Measurements from ENCODE around the gene SNAP47. TPM values are rescaled to one million over a fixed set of nuclear protein-coding genes. Genes with fewer than 3 reads are reported as not detected.

Gene SNAP47
- total and polyA plus RNA-seq, 2 of the 4 experiments (the other 2 are of a cell fraction): 39.4 to 72.9 TPM

- POLR2A ChIA-PET (ENCODE audit: unreplicated experiment): no interaction called here
- intact Hi-C loops (cut with micrococcal nuclease) (no loop called here), dilution Hi-C loops (cut with HindIII; ENCODE audit: low sequenced_read_pairs, unreplicated experiment) (no loop called here), in situ Hi-C loops (cut with MboI; ENCODE audit: low sequenced_read_pairs) (no loop called here)
- ATAC-seq (ENCODE audit: low read depth) (no peak), DNase-seq (no peak)
- no peak overlapping the region for H3K4me2 ChIP-seq (ENCODE audit: low read depth, low read length)
- H3K4me3 ChIP-seq (ENCODE audit: insufficient read depth, low read depth, low read length): no peak overlapping the region
- no peak overlapping the region for H4K8ac ChIP-seq (ENCODE audit: low read depth in 2 of 2, low read length in 2 of 2)
- CTCF ChIA-PET: no interaction called here
- peaks cover 8% of the 10 kb centered on the region; the same call in 1 of the 2 replicates for H3K9me3 ChIP-seq (ENCODE audit: control insufficient read depth, insufficient read depth, low read length)
- no peak overlapping the region for H3K23ac ChIP-seq (ENCODE audit: low read depth, low read length)
- H3K14ac ChIP-seq (replicated peaks; ENCODE audit: low read depth, low read length): no peak overlapping the region
- H3K79me1 ChIP-seq (ENCODE audit: low read depth in 1 of 2, low read length in 2 of 2): no peaks in the 10 kb centered on the region
- no peaks in the 10 kb centered on the region; the same call in 1 of the 2 replicates for H3K27me3 ChIP-seq (ENCODE audit: control insufficient read depth, insufficient read depth, low read length)
- H2BK5ac ChIP-seq (ENCODE audit: low read depth, low read length, poor library complexity, severe bottlenecking): no peak overlapping the region
- no peak overlapping the region for H4K91ac ChIP-seq (ENCODE audit: insufficient read depth, low read depth, low read length)
- H4K5ac ChIP-seq (ENCODE audit: low read depth, low read length): no peak overlapping the region
- H2BK15ac ChIP-seq (ENCODE audit: low read depth, low read length): no peak overlapping the region
- no peak overlapping the region for H3K27ac ChIP-seq (ENCODE audit: insufficient read depth, low read length)
- TF ChIP-seq CEBPB (IDR thresholded peaks at IDR 0.05; ENCODE audit: low read depth, low read length) (no peak), MXI1 (IDR thresholded peaks at IDR 0.05; ENCODE audit: borderline replicate concordance, low read depth, low read length) (no peak), SMC3 (IDR thresholded peaks at IDR 0.05; ENCODE audit: low read depth, low read length) (no peak), MAFK (IDR thresholded peaks at IDR 0.05; ENCODE audit: low read depth, low read length) (no peak), POLR2A (IDR thresholded peaks at IDR 0.05; ENCODE audit: low read depth, low read length) (no peak), RFX5 (IDR thresholded peaks at IDR 0.05; ENCODE audit: low read depth, low read length) (no peak), RCOR1 (IDR thresholded peaks at IDR 0.05; ENCODE audit: insufficient replicate concordance, low read length) (no peak), RAD21 (IDR thresholded peaks at IDR 0.05; ENCODE audit: low read length) (no peak), MAZ (IDR thresholded peaks at IDR 0.05; ENCODE audit: borderline replicate concordance, low read depth, low read length) (no peak), NFE2L2 (IDR thresholded peaks at IDR 0.05; ENCODE audit: low read depth, low read length) (no peak), BHLHE40 (IDR thresholded peaks at IDR 0.05; ENCODE audit: low read depth, low read length) (no peak), FOS (IDR thresholded peaks at IDR 0.05; ENCODE audit: low read depth, low read length) (no peak)
- H3K9ac ChIP-seq (ENCODE audit: low read depth, low read length): no peak overlapping the region
- H2AK9ac ChIP-seq (replicated peaks; ENCODE audit: low read depth, low read length, poor library complexity): no peak overlapping the region
- H3K56ac ChIP-seq (ENCODE audit: extremely low read depth, insufficient read depth, low read length): no peak overlapping the region
- no peak overlapping the region for H2BK20ac ChIP-seq (ENCODE audit: low read depth, low read length)
- 100% methylated on average over 1 of the region's 2 CpGs; no CpG with 5 or more reads in 1 of the 2 experiments for WGBS, 2 experiments (ENCODE audit: extremely low coverage in 2 of 2, insufficient read length in 1 of 2)
- no TSS peak for BruUV-seq (replicated peaks)
- H3K36me3 ChIP-seq (ENCODE audit: control insufficient read depth, insufficient read depth, low read length): no peaks in the 10 kb centered on the region
- no peak overlapping the region for H2BK120ac ChIP-seq (ENCODE audit: low read depth, low read length)
- no peaks in the 10 kb centered on the region for H3K9me1 ChIP-seq (ENCODE audit: insufficient read depth, low read length)
- H3K18ac ChIP-seq (ENCODE audit: low read depth, low read length): no peak overlapping the region
- H3K4ac ChIP-seq (ENCODE audit: low read depth, low read length): no peak overlapping the region
- no peaks in the 10 kb centered on the region for H3K4me1 ChIP-seq (ENCODE audit: control insufficient read depth, insufficient read depth, low read length)
- no peaks in the 10 kb centered on the region for H4K20me1 ChIP-seq (ENCODE audit: insufficient read depth, low read length)
- H2AFZ ChIP-seq (replicated peaks; ENCODE audit: low read length, poor library complexity): no peak overlapping the region
- H2AK5ac ChIP-seq (ENCODE audit: low read depth, low read length): no peak overlapping the region
These were observed 78.7 kb downstream of the SNAP47 start for GRCh38 chr1:227813962-227814361.

Measured in IMR-90 (cell line).